Fibroblast of skin of right quadriceps (primary cell): ENCODE measurements around the gene DBX1.
A peak's percentile ranks its signal among the peaks of the same experiment; 100 is the strongest.

Source experiments
- DNase-seq: peaks from one replicate; pipeline ENCODE4 v3.0.0-alpha.2; 2013

The DBX1 gene

DNA sequence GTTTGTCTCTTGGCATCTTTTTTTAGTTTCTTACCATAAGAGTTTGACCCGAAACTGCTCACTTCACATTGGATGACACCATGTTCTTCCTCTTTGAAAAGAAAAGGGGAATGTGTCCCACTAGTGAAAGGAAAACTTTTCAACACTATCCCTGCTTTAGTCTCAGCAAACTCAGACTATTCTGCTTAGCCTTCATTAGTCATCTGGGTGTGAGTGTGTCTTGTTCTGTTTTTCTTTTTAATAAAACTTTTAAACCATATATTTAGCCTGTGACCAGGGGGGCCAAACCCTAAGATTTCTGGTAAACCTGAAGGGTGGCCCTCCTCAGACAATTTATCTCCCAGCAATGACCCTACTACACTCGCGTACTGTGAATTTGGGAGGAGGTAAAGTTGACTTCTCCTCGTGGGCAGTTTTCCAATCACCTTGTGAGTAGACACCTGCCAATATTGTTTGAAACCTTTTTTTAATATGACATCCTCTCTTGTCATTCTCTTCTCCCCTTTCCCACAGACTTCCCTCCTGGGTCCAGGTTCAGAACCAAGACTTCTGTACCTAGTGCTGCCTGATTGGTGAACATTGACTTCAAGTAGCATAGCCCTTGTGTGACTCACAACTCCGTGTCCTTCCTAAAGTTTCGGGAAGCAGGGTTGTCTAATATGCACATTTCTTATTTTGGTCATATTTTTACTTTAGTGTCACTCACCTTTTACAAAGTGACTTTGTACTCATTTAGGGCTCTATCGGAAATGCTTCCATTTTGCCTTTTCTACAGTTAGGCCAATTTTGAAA lies 39.9 kb downstream of the DBX1 start:
- DNase-seq, result no peak

DNA sequence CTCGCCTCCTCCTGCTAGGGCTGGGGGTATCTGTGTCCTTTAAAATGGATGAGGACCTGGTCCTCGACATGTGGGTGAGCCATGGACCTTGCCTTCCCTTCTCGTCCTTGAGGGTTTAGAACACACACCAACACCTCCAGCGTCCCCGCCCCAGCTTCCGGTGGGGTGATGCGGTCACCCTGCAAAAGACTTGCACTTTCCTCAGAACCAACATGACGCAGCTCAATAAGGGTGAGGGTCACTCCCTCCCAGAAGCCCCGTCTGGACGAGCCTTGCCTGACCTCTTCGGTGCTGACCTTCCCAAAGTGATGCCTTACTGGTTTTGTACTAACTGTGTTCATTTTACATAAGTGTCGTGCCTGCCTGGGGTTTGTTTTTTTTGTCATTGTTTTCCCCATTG lies 41.0 kb downstream of the DBX1 start:
- DNase-seq, result no peak

DNA sequence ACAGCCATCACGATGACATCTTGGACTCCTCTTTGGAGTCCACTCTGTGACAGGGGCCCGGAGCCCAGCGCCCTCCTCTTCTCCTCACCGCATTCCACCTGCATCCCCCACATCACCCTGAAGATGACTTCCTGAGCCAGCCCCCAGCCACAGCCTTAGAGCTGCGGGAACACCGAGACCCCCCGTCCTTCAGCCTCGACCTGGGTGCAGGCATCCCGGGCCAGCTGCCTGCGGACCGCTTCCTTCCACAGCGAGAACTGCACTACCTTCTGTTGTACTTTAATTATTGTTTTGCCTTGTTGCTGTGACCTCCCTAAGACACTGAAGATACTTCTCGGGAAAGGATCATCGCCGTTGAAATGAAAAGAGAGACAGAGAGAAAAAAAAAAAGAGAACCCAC lies 42.1 kb downstream of the DBX1 start:
- DNase-seq, result no peak

DNA sequence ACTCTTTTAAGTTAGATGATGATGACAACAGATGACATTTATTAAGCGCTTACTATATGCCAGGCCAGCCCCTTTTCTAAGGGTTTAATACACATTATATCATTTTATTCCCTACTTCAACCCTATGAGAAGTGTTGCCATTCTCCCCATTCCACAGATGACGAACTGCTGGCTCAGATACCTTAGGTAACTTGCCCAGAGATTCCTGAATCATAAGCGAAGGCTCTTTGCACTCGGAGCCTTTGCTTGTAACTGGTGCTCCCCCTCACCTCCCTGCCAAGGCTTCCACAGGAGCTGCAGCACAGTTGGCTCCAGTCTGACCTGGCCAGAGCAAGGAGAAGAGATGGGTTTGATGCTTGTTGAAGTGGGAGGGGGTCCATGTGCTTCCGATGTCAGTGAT lies 43.0 kb downstream of the DBX1 start:
- DNase-seq, result no peak

DNA sequence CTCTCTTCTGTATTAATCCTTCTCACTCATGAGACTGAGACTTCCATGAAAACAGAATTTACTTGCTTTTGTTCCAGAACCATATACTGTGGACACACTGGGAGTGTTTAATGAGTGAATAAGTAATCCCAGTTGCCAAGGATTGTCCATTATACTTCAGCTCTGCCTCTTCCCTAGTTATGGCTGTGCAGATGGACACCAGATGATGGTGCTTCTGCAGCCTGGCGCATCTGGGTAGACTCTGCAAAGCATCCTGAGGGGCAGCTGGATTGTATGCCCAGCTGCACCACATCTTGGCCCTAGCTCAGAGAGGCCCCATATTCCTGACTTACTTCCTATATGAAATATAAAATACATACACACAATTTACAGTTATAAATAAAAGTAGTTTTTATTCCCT lies 43.5 kb downstream of the DBX1 start:
- no peak for DNase-seq

DNA sequence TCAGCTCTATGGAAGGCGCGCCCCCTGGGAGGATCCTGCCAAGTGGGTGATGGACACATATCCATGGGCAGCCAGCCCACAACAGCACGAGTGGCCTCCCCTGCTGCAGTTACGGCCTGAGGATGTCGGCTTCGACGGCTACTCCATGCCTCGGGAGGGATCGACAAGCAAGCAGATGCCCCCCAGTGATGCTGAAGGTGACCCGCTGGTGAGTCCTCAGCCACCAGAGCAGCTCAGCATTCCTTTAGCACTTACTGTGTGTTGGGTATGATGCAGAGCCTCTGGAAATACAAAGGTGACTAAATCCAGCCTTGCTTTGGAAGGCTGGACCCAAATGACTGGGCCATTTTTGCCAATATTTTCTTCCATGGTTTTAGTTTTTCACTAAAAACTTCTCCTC lies 45.7 kb downstream of the DBX1 start:
- peak; percentile 41 for DNase-seq

DNA sequence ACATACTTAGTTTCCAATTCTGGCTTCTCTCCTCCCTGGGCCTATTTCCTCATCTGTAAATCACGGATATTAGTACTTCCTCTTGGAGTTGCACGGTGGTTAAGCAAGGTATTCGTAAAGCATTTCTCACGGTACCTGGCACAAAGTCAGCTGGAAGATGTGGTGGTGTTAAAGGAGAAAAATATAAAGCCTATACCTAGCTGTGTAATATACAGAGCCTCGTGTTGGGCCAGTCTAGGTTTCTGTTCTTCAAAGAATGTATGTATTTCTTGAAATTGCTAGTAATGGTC lies 47.2 kb downstream of the DBX1 start:
- peak; percentile 19 for DNase-seq

DNA sequence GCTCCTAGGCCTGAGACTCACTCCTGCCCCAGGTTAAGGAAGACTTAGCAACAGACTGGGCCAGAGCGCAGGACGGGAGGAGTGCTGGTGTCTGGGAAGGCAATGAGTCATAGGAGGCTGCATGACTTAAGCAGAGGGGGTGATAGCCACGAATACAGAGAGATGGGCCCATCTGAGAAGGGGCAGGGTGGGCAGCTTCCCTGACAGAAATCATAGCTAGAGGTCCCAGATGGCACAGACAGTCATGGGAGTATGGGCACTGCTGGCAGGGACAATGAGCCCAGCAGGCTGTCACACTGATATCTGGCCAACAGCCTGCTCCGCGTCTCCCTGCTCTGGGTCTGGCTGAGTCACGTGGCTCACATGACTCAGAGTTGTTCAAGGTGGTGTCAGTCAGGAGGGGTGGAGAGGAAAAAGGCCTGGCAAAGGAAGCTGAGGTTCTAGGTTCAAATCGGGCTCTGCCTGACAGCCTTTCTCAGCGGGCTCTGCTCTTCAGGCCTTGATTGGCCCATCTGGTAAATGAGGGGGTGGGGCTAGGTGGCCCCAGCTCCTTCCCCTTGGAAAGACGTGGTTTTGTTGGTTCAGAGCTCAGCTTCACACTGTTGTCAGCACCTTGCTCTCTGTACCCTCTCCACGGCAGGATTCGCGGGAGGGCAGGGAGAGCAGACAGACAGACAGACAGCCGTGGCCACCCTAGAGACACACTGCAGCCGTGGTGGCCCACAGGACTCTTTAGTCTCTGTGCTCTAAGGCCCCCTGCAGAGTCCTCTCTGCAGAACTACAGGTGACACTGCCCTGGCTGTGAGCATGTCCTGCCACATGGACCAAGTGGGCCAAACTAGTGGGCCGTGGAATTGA lies 47.8 kb downstream of the DBX1 start:
- peak; percentile 92 for DNase-seq

DNA sequence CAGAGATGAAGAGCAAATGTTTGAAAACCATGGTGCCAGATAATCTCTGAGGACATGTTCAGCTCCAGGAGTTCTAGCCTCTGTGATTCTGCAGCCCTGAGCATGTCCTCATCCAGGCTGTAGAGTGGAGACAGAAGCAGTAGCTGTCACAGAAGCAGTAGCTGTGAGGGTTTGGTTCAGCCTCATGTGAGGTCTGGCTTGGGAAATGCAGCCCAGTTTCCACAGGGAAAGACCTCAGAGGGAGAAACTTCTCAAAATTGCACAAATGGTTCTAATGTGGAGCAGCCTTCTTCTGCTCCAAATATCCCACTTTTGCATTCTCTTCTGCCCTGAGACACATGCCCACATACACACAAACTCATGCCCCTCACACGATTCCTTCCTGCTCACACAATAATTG lies 48.4 kb downstream of the DBX1 start:
- no peak for DNase-seq

DNA sequence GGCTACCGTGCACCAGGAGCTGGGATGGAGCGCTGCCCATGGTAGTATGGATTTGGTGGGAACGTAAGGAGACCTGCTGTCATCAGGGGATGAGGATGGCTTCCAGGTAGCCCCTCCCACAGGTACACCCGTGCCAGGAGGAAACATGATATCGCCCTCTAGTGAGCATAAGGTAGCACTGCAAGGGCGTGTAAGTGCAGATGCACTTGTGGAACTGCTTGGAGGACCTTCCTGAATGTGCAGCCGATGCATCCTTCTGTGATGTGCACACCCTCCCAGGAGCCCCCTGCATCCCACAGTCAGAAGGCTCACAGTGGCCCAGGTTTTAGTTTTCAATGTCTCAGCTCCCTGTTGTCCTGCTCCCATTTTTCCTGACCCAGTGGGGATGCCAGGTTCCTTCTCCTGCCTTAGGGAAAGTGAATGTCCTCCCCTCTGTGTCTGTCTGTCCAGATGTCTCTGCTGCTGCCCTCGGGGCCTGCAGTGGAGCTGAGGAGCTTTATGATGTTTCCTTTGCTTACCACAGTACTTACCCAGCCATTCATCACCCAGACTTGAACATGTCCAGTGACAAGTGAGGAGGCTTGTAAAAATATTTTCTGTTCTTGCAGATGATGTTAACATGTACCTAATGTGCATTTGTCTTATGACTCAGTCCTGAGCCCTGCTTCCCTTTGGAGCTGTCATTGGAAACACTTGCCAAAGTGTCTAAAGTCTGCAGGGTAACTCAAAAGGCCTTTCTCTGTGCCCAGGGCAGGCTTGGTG lies 49.2 kb downstream of the DBX1 start:
- peak; percentile 89 for DNase-seq

DNA sequence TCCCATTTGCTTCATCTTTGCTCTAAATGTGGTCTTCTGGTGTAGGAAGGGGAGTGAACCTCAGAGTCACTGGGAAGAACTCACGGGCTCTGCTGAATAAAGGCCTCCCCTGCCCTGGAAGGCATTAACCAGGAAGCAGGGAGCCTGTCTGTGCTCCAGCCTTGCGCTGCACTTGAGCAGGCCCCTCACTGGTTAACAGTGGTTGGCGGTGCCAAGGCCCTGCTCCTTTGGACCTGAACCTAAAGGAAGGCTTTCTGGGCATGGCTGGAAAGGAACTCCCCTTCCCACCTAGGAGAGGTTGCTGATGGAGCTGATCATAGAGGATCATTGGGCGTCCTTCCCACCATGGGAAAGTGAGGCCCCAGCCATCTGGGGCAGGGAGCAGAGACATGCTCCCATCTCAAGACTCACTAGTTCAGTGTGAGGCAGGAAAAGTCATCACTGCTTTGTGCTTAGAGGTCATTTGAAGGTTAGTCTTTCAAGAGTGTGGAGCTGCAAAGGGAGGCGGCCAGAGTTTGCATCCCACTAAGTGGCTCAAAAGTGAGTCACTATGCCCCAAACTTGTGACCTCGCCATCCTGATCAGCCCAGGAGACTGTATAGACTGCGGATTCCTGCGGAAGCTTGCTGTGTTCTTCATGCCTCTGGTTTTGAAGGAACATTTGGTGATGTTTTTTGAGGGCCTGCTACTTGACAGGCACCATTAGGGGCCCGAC lies 50.4 kb downstream of the DBX1 start:
- no peak for DNase-seq
